Hepatocyte (in vitro differentiated cells): Measurements from ENCODE around the gene RAP1B.

ENCODE experiments used
- EZH2 ChIP-seq: fragments of 200-600 bp; sonication (generic); IDR thresholded peaks from 2 replicates; pipeline ENCODE4 v1.6.1; 2016; ENCODE audit warnings: antibody characterized with exemption, mild to moderate bottlenecking, borderline replicate concordance
- TF ChIP-seq, protein P1 (sequence below): fragments of 200-600 bp; sonication (generic); IDR thresholded peaks from 2 replicates; pipeline ENCODE4 v1.5.1; 2016; ENCODE audit warnings: antibody characterized with exemption, mild to moderate bottlenecking; ENCODE audit not compliant: poor library complexity

DNA sequence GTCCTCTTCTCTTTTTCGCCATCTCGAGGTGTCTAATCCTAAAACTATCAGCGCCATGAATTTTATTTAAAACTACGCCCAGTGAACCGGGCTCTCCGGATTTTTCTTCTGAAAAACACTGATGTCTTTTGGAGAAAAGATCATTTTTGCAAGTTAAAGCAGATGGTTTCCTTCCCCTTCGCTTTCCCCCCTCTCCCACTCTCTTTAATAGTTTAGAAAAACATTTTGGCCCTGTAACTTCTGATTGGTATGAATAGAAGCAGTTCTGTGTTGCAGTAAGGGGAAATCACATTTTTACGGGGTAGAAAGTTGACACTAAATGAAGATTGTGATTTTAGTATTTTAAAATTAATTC lies 1.1 kb downstream of the RAP1B start:
- TF ChIP-seq, protein P1, sequence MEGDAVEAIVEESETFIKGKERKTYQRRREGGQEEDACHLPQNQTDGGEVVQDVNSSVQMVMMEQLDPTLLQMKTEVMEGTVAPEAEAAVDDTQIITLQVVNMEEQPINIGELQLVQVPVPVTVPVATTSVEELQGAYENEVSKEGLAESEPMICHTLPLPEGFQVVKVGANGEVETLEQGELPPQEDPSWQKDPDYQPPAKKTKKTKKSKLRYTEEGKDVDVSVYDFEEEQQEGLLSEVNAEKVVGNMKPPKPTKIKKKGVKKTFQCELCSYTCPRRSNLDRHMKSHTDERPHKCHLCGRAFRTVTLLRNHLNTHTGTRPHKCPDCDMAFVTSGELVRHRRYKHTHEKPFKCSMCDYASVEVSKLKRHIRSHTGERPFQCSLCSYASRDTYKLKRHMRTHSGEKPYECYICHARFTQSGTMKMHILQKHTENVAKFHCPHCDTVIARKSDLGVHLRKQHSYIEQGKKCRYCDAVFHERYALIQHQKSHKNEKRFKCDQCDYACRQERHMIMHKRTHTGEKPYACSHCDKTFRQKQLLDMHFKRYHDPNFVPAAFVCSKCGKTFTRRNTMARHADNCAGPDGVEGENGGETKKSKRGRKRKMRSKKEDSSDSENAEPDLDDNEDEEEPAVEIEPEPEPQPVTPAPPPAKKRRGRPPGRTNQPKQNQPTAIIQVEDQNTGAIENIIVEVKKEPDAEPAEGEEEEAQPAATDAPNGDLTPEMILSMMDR, result no peak
- no peak for TF ChIP-seq EZH2
